HG02970 (cell line): Measurements from ENCODE around the gene CYP2U1.

Experiments
- ATAC-seq: cut with Tn5 transposase; IDR thresholded peaks from one replicate; pipeline ENCODE4 v1.9.1; 2021; ENCODE audit warnings: mild to moderate bottlenecking, moderate library complexity, moderate number of reproducible peaks; ENCODE audit not compliant: unreplicated experiment, low FRiP score

Gene CYP2U1

GRCh38 chr4:107977966-107978705 lies 46.8 kb downstream of the CYP2U1 start:
- ATAC-seq = no peak

GRCh38 chr4:107978716-107979451 lies 47.5 kb downstream of the CYP2U1 start:
- ATAC-seq = no peak

GRCh38 chr4:107987916-107988762 lies 56.8 kb downstream of the CYP2U1 start:
- ATAC-seq = no peak

DNA sequence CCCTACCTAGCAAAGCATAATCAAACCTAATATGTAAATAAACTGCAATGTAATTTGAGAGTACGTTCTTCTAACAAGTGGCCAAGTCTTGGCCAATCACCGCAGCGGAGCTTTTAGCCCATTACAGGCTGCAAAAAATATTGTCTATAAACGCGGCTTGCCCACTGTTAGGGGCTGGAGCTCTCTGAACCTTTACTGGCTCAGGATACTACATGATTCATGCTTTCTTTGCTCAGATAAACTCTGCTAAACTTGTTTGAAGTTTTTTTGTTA lies 57.4 kb downstream of the CYP2U1 start:
- no peak for ATAC-seq

GRCh38 chr4:107989162-107989536 lies 57.8 kb downstream of the CYP2U1 start:
- ATAC-seq = no peak

DNA sequence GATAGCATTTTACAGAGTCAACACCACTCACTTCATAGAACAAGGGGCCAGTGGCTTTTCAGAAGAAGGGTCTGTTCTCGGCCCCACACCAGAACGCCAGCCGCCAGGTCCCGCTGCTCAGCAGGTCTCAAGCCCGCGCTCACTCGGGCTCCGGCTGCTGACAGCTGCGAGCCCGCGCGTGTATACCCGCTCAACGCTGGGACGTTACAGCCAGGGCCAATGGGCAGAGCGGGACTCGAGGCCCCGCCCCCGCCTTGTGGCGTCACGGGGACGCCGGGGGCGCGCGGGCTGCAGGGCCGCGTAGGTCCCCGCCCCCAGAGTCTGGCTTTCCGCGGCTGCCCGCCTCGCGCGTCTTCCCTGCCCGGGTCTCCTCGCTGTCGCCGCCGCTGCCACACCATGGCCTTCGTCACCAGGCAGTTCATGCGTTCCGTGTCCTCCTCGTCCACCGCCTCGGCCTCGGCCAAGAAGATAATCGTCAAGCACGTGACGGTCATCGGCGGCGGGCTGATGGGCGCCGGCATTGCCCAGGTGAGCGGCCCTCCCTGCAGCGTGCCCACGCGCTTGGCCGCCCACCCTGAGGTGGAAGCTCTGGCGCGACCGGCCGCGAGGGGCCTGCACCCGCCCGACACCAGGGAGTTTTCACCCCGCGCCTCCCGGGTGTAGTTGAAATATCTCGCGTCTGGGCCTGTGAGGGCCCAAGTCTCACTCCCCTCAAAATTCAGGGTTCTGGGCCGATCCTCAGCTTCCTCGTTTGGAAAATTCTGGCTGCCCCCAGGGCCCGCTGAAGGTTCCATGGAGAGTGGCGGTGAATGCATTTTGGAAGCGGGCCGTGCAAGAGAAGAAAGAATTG lies 58.4 kb downstream of the CYP2U1 start, which contains the start of gene HADH:
HADH (plus strand) TSS at position 353 of the 850 bp plus-strand sequence; CDS start at position 397, 44 bp downstream.
- peak; percentile 99 for ATAC-seq

DNA sequence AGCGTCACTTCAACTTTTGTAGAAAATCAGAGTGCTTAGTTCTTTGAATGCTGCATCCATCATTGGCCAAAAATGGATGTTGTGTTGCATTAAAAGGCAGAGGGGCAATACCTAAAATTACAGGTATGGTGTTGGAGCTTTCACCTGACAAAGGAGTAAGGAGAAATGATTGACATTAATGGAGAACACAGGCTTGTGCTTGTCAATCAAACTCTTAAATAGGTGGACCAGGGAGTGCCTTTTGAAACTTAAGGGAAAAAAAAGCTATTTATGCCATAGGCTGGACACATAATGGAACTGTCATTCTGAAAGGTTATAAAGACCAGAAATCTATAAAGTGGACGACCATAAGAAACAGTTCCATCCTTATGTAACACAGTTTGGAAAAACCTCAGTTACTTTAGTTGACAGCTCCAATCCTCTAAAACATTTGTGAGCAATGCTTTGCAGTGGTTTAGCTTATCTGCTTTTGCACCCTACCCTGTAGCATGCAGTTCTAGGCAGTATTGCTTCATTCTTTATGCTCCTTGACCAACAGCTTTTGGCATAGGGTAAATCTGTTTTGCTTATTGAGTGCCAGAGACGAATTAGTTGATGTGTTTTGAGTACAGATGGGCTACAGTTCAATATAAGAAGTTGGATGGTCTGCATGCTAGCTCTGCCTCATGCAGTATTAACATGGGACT lies 60.7 kb downstream of the CYP2U1 start:
- no peak for ATAC-seq

DNA sequence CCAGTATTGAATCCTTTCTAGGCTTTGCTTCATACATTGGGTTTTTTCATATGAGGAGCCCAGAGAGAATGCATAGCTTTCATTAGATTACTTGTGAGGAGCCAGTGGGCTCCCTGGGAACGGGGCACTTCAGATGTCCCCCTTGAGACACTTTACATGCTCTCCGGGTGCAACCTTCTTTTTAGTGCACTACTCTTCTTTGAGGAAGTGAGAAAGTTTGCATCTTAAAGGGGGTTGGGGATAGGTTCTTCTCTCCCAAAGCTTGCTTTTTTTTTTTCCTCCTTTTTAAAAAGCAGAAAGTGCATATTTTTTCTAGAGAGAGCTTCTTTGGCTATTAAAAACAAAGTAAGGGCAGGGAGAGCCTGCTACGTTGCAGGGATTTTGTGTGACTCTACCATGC lies 62.6 kb downstream of the CYP2U1 start:
- ATAC-seq = no peak

- ATAC-seq = no peak
Measured at GRCh38 chr4:107994894-107995293, 63.5 kb downstream of the CYP2U1 start.

GRCh38 chr4:107996949-107997788 lies 65.8 kb downstream of the CYP2U1 start:
- no peak for ATAC-seq

DNA sequence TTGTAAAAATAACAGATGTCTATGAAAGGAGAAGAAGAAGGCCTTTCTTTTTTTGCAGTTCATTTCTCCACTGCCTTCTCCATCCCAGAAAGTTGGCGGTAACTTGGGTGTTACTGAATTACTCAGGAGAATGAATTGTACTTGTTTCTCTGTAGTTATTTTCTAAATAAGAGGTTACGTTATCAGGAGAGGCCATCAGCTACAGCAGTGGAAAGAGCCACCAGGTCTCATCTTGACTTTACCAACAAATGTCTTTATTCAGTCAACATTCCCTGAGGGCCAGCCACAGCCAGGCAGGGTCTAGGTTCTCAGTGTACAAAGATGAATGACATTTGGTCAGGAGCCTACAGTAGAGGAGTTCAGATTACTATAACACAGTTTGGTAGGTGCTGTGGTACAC lies 66.4 kb downstream of the CYP2U1 start:
- no peak for ATAC-seq

- no peak for ATAC-seq
Measured at GRCh38 chr4:107999932-108000539, 68.7 kb downstream of the CYP2U1 start.

- no peak for ATAC-seq
Measured at GRCh38 chr4:108001540-108002135, 70.3 kb downstream of the CYP2U1 start.
